GM12873 (cell line): ENCODE results near the gene PNKP.

Experiments used
- CTCF ChIP-seq: IDR thresholded peaks from 2 replicates; pipeline ENCODE4 v1.5.1; 2012; ENCODE audit warnings: low read depth, mild to moderate bottlenecking, moderate library complexity, low read length, control low read depth; ENCODE audit not compliant: insufficient read depth; ENCODE audit errors: missing control alignments

The PNKP gene

GRCh38 chr19:49861107-49861506, 6.3 kb downstream of the PNKP start:
- no peak for TF ChIP-seq CTCF

GRCh38 chr19:49860336-49861102, 6.9 kb downstream of the PNKP start:
- TF ChIP-seq CTCF: no peak

GRCh38 chr19:49859682-49860335, 7.6 kb downstream of the PNKP start:
- no peak for TF ChIP-seq CTCF

- TF ChIP-seq CTCF: no peak
These were observed 9.0 kb downstream of the PNKP start for GRCh38 chr19:49858088-49858985.

- no peak for TF ChIP-seq CTCF
These were observed 9.6 kb downstream of the PNKP start for GRCh38 chr19:49857838-49858087.

GRCh38 chr19:49857061-49857837, 10.1 kb downstream of the PNKP start:
- TF ChIP-seq CTCF: no peak
